Cerebellar nuclear complex (tissue), 1 donor: Measurements from ENCODE around the gene AGAP1.

Experiments
- DNase-seq, 2 experiments: peaks; one replicate each; lab custom pipeline; 2025; lab: John Stamatoyannopoulos, UW

AGAP1 gene

GRCh38 chr2:235712176-235712575 is 218.3 kb downstream of the AGAP1 start:
- DNase-seq, result no peak

DNA sequence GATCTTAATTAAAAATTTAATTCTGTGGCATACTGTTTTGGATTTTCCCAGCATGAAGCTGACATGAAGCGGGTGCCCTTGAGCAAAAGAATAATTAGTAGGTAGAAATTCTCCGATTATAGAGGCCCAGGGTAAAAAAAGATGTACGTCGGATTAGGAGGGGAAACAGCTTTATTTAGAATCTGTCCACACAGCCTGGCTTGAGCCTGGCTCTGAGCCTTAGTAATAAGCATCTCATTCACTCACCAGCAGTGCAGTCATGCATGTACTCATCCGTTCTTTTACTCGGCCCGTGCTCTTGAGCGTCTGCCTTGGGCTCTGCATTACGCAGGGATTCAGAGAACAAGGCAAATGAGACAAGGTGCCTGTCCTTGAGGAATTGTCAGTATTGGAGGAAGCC is 219.3 kb downstream of the AGAP1 start:
- DNase-seq, result no peak

DNA sequence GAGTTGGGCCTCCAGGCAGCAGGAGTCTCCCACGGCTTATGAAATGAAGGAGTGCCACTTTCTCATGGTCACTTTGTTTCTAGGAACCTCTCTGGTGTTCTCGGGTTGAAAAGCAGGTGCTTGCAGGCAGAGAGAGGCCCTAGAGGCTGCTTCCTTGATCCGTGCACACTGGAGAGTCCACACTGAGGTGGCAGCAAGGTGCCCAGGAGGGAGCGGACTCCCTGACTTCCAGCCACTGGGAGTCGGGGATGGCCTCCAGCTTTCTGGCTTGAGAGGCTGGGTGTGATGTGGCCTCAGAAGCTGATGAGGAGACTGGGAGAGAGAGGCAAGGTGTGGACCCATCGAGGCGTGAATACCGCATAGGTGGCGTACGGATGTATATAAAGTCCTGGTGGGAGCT is 221.8 kb downstream of the AGAP1 start:
- DNase-seq, result no peak

DNA sequence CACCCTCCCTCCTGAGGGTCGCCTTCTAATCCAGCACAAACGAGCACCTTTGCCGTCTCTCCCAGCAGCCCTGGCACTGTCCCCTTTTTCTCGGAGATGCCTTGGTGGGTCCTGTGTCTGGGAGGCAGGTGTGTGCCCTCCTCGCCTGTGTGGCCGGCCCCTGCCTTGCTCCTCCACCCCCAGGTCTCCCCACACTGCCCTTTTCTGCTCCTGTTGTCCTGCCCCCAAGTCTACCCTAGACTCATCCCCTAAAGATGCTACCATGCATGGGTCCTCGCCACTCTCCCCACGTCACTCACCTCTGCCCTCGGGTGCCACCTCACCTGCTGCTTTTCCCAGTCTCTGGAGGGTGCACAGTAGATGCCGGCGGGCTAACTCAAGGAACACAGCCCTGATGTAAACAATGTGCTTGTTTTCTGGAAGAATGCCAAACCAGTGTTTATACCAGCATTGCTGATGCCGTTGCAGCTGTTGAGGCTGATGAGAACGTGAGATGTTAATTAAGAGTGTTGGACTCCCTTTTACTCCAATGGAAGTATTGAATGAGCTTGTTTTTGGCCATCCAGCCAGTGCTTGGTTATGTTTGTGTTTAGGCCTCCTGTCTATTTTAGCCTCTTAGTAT is 223.1 kb downstream of the AGAP1 start:
- no peak for DNase-seq

DNA sequence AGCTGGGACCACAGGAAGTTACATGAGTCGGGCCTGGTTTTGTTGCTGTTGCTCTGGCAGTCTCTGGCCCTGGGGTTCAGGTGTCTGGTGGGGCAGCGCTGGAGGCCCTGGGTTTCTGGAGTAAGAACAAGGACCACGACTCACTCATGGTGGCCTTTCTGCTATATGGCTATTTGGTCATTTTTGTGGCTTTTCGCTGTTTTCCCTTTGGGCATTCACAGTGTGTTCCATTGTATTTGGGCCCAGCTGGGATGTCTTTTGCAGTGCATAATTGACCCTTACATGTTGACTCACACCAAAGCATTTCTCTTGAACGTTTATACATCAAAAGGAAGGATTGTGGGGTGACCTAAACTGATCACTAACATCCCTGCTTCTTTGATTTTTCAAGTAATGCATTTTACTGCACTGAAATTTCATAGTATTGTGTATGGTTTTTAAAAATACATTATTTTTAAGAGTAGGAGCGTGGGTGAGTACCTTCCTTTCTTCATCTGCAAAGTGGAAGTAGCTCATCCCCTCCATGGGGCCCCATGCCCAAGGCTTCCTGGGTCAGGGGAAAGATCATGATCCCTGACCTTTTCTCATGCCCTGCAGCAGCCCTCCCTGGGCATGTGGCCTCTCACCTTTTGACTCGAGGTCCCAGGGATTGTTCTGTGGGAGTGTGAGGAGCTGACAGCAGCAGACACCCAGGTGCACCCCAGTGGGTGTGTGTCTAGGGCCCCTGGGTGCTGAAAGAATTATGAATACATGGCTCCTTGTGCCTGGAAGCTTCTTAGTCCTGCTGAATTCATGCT is 225.5 kb downstream of the AGAP1 start:
- no peak for DNase-seq

GRCh38 chr2:235721625-235722024 is 227.8 kb downstream of the AGAP1 start:
- no peak for DNase-seq

DNA sequence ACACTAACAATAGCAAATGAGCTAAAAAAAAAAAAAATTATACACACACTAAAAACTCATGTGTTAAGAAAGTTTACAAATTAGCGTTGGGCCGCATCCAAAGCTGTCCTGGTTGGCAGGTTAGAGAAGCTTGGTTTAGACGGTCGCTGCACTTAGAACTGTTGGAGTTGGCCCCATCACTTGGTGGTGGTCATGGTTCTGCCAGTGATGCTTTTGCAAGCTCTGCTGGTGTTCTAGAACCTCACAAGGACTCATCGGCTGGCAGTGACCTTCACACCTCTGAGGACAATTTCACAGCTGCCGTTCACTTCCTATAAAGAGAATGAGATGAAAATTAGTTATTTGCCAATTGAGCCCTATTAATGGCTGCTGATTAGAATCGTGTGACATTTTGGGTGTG is 229.0 kb downstream of the AGAP1 start:
- no peak for DNase-seq

GRCh38 chr2:235723371-235723770 is 229.5 kb downstream of the AGAP1 start:
- no peak for DNase-seq

GRCh38 chr2:235723811-235724465 is 230.1 kb downstream of the AGAP1 start:
- DNase-seq, result no peak

- peak in 1 of 2 experiments; percentile 2 for DNase-seq
Measured at GRCh38 chr2:235725016-235725489, 231.2 kb downstream of the AGAP1 start.

GRCh38 chr2:235725841-235726240 is 232.0 kb downstream of the AGAP1 start:
- DNase-seq, result no peak

- no peak for DNase-seq
Measured at GRCh38 chr2:235726554-235726953, 232.7 kb downstream of the AGAP1 start.

DNA sequence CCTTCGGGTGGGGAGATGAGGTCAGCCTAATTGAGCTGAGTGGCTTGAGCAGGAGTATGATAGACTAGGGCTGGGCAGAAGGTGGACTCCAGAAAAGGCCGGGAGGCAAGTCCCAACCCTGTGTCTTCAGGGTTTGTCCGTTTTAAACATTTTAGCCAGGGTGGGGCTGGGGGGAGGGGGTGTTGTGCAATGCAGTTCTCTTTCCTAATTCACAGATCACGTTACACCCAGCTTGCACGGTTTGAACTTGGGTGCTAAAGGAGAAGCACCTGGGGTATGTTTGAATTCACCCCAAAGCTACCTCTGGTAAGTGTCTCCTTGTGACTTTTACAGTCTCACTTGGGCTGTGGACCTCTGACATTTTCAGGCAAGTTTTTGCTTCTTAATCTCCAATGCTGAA is 233.3 kb downstream of the AGAP1 start:
- no peak for DNase-seq

DNA sequence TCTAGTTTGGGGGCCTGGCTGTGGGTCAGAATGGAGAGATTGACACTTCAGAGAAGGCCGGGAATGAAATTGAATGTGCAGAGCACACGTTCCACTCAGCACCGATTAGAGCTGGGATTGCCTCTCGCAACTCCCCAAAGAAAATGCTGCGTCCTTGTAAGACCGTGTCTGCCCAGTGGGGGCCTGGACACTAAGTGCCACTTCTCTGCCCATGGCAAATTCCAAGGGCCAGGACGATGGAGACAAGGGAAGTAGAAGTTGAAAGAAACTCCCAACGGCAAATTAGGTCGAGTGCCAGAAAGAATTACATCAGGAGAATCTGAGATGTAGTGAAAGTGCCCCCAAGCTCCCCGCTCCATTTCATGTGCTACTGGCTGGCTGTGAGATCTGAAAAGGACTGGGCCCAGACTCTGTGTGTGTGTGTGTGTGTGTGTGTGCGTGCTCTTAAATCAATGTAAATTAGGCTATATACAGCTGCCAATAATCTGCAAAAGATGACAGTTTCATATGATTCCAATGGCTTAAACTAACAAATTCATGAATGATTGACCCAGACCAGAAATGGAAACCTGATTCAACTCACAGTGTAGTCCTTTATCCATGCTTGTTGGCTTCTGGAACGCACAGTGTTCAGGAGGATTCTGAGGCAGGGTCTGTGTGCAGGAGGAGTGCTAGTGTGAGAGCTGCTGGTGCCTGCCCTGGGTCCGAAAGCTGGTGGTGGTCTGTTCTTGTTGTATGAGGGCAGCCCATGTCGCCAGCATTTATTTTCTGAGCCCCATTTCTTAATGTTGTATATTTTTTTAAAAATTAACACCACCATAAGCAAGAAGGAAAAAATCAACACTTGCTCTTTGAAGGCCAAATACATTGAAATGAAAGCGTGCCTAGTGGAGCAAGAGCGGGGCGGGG is 234.3 kb downstream of the AGAP1 start:
- DNase-seq, result no peak

- DNase-seq, result no peak
Measured at GRCh38 chr2:235728800-235729556, 235.1 kb downstream of the AGAP1 start.

- no peak for DNase-seq
Measured at GRCh38 chr2:235729557-235729947, 235.7 kb downstream of the AGAP1 start.

GRCh38 chr2:235730115-235730514 is 236.3 kb downstream of the AGAP1 start:
- no peak for DNase-seq

DNA sequence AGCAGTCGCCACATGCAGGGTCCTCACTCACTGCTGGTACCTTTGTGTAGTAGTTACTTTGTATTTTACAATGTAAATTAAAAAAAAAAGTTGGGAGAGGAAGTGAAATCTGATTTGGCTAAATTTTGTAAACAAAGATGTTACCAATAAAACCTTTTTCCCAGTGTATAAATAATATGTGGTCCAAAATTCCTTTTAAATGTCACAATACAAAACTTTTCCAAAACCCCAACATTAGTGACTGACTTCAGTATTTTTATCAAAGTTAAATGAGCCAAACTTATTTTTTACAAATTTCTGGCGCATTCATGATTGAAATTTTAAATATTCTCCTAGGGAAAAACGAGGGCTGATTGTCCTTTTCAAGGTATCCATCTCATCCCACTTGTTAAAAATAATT is 239.9 kb downstream of the AGAP1 start:
- DNase-seq, result no peak

- DNase-seq, result no peak
Measured at GRCh38 chr2:235734168-235734567, 240.3 kb downstream of the AGAP1 start.

DNA sequence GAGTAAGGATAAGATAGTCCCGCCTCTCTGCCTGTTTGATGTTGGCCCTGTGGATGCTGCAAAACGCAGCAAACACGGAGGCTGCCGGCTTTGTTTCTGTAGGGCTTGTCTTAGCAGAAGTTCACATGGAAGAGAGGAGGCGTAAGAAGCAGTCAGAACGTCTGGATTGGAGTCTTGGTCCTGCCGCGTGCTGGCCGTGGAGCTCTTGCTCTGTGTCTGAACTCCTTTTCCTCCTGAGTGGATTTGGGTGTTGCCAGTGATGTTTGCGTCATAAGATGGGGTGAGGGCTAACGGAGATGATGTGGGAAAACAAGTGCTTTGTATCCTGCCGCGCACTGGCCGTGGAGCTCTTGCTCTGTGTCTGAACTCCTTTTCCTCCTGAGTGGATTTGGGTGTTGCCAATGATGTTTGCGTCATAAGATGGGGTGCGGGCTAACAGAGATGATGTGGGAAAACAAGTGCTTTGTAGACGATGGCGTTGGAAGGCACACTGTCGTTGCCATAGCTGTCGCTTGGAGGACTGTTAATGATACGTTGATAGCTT is 240.9 kb downstream of the AGAP1 start:
- DNase-seq, result no peak

DNA sequence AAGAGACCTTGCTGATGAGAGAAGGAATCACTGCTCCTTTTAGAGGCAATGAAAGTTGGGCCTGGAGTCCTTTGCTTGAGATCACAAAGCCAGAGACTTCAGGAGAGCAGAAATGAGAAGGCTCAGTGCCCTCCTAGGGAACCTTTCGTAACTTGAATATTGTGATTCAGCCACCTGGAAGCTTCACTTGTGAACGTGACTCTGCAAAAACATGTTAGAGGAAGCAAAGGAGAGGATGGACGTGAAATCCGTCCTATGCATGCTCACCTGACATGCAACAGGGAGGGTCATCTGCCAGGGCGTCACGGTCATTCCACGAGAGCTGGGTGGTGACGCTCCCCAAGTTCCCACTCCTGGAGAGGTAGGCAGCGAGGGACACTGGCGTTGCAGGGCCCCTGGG is 243.6 kb downstream of the AGAP1 start:
- DNase-seq, result no peak
